ENCODE results near the gene CDH4. TPM values are rescaled to one million over a fixed set of nuclear protein-coding genes. Genes with fewer than 3 reads are reported as not detected.

CDH4 gene
- total RNA-seq, 1 donor from 2014 or later, result under 0.01 TPM

- peak in 1 of 2 donors; percentile 23 for DNase-seq (ENCODE audit: low read depth in 2 of 2)
Observed at GRCh38 chr20:61874421-61875068, 622.5 kb downstream of the CDH4 start.

- DNase-seq (ENCODE audit: low read depth in 2 of 2), result no peak
Observed at GRCh38 chr20:61875221-61875885, 623.3 kb downstream of the CDH4 start.

- DNase-seq (ENCODE audit: low read depth in 2 of 2), result no peak
Observed at GRCh38 chr20:61875996-61876395, 623.9 kb downstream of the CDH4 start.

GRCh38 chr20:61876952-61877728, 625.1 kb downstream of the CDH4 start:
- DNase-seq (ENCODE audit: low read depth in 2 of 2), result no peak

- no peak for DNase-seq (ENCODE audit: low read depth in 2 of 2)
Observed at GRCh38 chr20:61877776-61878477, 625.9 kb downstream of the CDH4 start.

- no peak for DNase-seq (ENCODE audit: low read depth in 2 of 2)
Observed at GRCh38 chr20:61878478-61879302, 626.6 kb downstream of the CDH4 start.

- no peak for DNase-seq (ENCODE audit: low read depth in 2 of 2)
Observed at GRCh38 chr20:61879303-61879620, 627.2 kb downstream of the CDH4 start.

- no peak for DNase-seq (ENCODE audit: low read depth in 2 of 2)
Observed at GRCh38 chr20:61879694-61880093, 627.6 kb downstream of the CDH4 start.

- DNase-seq (ENCODE audit: low read depth in 2 of 2), result no peak
Observed at GRCh38 chr20:61880706-61881105, 628.6 kb downstream of the CDH4 start.

- DNase-seq (ENCODE audit: low read depth in 2 of 2), result no peak
Observed at GRCh38 chr20:61881416-61881815, 629.4 kb downstream of the CDH4 start.

- no peak for DNase-seq (ENCODE audit: low read depth in 2 of 2)
Observed at GRCh38 chr20:61881861-61882260, 629.8 kb downstream of the CDH4 start.

GRCh38 chr20:61882716-61883615, 630.9 kb downstream of the CDH4 start:
- DNase-seq (ENCODE audit: low read depth in 2 of 2), result no peak

- peak in 1 of 2 donors; percentile 14 for DNase-seq (ENCODE audit: low read depth in 2 of 2)
Observed at GRCh38 chr20:61883857-61884393, 631.9 kb downstream of the CDH4 start.

- DNase-seq (ENCODE audit: low read depth in 2 of 2), result no peak
Observed at GRCh38 chr20:61884571-61885389, 632.7 kb downstream of the CDH4 start.

GRCh38 chr20:61885759-61886715, 634.0 kb downstream of the CDH4 start:
- no peak for DNase-seq (ENCODE audit: low read depth in 2 of 2)

GRCh38 chr20:61886721-61887595, 634.9 kb downstream of the CDH4 start:
- DNase-seq (ENCODE audit: low read depth in 2 of 2), result peak; percentile 31 to 44

- DNase-seq (ENCODE audit: low read depth in 2 of 2), result no peak
Observed at GRCh38 chr20:61887596-61888093, 635.6 kb downstream of the CDH4 start.
